ENCODE data around the gene KCNIP2.

The KCNIP2 gene

GRCh38 chr10:101851411-101852116, 8.0 kb upstream of the KCNIP2 start:
- no peak for DNase-seq

DNA sequence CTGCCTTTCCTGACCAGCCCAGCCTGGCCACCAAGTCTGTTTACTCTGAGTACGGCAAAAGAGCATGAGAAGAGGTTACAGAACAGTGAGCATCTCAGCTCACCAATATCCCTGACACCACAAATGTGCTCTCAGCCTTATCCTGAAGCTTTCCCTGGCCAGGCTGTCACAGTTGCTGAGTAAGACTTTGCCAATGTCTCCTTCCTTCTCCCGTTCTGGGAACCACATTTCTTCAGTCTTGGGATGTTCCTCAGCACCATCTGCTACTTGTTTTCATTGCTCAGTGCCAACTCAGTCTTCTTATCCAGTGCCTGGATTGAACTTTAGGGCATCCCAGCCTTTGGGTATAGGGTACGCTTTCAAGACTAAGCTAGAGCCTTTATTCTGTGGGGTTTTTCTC, 7.1 kb upstream of the KCNIP2 start:
- DNase-seq: no peak

- DNase-seq: no peak
Observed at GRCh38 chr10:101848894-101849351, 5.3 kb upstream of the KCNIP2 start.

DNA sequence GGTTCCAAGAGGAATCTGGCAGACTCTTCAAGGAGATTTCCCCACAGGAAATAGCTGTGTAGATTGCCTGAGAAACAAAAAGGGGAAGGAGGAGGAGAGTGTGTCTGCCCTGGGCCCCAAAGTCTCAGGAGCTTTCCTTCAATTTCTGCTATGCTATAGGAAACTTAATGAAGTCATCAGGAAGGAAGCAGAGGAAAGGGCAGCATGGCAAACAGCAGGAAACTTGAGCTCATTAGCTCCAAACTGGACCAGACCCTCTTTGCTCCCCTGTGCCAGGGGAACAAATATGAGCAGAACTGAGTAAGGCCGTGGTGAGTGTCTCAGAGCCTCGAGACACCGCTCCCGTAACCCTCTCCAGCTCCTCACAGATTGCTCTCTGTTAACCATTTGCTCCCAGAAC, 4.8 kb upstream of the KCNIP2 start:
- DNase-seq: no peak

GRCh38 chr10:101845893-101846292, 2.3 kb upstream of the KCNIP2 start:
- peak in 1 of 2 experiments; percentile 6 for DNase-seq

DNA sequence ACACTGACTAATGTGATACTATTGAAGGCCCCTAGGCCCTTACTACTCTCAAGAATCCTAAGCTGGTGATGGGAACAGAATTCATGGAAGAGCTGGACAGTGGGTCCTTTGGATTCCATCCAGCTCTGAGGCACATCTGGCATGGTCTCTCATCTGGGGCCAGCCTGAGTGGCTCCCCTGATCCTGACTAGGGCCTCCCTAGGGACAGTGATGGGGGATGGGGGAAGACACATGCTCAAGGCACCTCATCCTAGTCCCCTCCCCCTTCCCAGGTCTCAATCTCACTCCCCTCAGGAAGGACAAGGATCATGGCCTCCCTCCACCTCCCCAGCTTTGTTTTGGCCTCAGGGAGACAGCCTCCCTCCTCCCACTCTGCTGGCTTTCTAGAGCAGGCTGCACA, 1.8 kb downstream of the KCNIP2 start:
- DNase-seq: no peak

DNA sequence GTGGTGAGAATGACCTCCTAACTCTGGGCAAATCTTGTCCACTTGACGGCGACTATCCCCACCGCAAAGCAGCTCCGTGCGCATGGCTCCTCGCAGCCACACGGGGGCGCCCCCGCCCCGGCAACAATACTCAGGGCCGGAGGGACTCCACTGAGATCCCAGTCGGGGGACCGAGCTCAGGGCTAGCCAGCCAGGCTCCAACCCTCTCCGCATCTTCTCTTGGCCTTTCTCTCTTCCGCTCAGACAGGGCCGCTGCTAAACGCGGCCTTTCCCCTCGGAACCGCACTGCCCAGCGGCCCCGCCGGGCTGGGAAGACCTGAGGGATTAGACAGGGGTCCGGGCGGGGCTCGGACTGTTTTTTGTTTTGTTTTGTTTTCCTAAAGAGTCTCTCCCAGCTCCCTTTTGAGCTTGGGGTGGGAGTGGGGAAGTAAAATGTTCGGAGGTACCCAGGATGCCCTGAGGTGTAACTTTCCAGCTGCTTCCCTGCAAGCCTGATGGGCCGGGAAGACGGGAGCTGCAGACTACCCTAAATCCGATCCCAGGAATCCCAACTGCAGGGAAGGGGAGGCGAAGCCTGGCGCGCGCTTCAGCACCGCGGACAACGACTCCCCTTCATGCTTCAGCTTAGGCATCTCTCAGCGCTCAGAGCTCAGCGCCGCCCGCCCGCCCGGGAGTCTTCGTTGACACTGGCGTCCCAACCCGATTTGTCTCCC, 2.7 kb downstream of the KCNIP2 start:
- DNase-seq: peak in 1 of 2 experiments; percentile 74

- DNase-seq: no peak
Observed at GRCh38 chr10:101840102-101840684, 3.4 kb downstream of the KCNIP2 start.

DNA sequence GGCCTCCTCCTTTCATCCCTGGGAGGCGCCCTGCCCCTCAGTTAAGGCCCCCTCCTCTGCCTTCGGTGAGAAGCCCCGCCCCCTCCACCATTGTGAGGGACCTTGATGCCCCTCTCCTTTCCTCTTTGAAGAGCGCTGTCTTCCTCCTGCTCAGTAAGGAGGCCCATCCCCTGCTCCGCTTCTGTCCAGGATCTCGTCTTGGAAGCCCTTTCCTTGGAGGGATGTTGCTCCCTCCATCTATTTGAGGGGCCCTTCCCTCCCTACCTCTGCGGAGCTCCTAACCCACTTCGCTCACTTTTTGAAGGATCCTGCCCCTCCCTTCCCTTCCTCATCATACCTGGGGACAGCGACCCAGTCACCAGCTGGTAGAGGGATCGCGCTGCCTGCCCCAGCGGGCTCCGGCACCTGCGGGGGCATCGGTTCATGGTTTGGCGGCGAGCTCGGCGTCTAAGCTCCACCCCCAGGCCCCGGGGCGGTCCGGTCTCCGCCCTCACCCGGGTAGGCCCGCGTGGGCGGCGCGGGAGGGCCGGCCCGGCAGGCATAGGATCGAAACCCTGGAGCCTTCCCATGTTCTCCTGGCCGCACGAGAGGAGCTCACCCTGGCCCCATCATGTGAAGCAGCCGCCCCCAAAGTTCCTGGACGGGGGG, 4.1 kb downstream of the KCNIP2 start:
- no peak for DNase-seq

DNA sequence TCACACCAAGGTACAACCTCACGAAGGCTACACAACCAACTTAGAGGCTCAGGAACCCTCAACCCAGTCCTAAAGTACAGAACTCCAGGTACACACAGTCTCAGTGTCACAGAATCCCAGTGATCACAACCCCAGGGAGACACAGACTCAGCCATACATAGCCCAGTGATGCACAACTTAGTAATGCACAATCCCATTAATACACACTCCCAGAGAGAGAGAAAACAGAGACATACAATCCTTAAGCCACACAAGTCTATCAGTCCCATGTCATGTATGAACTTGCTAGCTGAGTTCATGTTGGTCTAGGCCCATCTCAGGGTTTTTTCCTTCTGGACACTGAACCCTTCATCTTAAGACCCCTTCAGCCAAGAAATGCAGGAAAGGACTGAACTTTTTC, 4.6 kb downstream of the KCNIP2 start:
- DNase-seq: no peak

GRCh38 chr10:101838416-101838970, 5.1 kb downstream of the KCNIP2 start:
- no peak for DNase-seq

DNA sequence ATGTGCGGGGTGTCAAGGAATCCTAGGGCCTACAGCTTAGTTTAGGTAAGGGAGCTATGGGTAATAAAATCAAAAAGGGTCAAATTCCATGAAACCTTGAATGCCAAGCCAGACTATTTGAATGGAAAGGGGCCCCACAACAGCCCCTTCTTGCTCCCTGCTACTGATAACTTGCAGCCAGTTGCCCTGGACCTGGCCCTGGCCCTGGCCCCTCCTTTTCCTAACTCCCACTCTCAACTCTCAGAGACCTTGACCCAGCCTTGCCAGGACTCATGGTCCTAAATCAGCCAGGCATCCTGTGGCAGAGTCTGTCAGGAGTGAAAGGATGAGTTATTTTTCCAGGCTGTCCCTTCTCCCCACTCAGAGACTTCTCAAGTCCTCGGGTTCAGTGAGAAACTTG, 5.9 kb downstream of the KCNIP2 start:
- DNase-seq: no peak

DNA sequence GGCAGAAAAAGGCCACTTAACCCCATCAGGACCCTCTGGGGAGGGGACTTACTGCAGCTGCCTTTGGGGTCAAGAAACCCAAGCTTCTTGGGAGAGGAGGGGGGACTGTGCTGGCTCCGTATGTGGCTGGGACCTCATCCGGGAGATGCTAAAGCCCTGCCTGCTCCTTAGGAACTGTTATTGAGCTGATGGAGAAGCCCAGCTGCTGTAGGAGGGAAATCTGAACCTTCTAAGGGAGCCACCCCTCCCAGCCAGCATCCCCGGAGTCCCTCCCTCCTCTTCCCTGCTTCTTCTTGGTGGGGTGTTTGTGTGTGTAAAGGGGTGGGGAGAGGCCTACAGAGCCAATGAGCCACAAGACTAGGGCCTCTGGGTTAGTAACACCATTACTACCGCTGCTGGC, 8.2 kb downstream of the KCNIP2 start:
- DNase-seq: no peak

GRCh38 chr10:101834341-101834740, 9.3 kb downstream of the KCNIP2 start:
- no peak for DNase-seq

GRCh38 chr10:101833466-101833865, 10.1 kb downstream of the KCNIP2 start:
- no peak for DNase-seq

- peak in 1 of 2 experiments; percentile 54 for DNase-seq
Observed at GRCh38 chr10:101832325-101832771, 11.3 kb downstream of the KCNIP2 start.

DNA sequence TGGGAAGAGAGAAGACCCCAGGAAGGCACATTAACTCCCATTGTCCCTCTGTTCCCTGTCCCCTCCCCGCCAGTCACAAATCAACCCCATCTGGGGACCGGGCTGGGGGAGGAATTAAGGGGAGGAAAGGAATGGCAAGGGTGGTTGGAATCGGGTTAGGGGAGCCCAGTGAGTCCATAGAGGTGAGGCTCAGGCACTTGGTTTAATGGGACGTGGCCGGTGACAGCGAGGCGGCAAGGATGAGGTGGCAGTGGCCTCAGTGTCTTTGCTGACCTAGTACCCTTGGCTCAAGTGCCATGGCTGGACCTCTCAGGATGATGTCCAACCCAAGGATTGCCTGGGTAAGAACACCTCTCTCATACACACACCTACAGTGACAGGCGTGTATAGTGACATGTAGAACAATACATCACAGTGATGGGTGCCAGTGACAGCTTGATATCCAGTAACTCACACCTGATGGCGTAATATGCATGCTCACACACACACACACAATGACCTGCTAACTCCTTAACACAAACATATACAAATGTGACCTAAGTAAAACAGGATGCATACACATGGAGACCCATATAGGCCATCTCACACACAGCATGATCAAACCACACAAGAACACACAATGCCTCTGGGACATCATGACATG, 12.3 kb downstream of the KCNIP2 start:
- no peak for DNase-seq

GRCh38 chr10:101830322-101831168, 13.1 kb downstream of the KCNIP2 start:
- no peak for DNase-seq

DNA sequence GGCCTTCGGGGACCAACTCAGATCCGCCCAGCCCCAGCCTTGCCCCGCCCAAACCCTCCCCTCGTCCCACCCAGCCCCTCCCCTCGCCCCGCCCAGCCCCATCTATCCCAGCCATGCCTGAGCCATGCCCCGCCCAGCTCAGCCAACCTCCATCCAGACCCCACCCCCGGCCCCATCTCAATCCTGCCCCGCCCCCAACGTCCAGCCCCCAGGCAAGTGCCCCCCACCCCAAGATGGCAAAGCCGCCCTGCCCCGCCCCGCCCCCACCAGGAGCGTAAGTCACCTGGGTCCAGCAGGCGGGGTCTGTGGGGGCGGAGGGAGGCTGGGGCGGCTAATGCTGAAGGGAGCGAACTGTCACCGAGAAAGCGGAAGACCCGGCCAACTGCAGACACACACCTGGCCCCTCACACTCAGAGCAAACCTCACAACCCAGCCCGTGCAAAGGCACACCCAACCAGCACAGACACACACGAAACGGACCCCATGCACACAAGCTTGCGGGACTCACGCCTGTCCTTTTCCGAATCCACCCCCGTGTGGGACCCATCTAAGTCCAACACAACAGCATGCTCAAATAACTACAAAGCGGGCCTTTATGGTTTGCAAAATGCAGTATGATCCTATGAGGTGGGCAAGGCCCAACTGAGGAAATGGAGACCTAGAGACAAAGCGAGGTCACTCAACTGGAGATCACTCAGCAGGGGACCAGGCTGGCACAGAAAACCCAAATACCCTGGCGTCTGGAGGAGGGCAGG, 13.9 kb downstream of the KCNIP2 start:
- DNase-seq: no peak

GRCh38 chr10:101828766-101829551, 14.6 kb downstream of the KCNIP2 start:
- no peak for DNase-seq
